Effector memory CD8-positive, alpha-beta T cell (primary cell): ENCODE data around the gene MIGA2.
"Not testable (repeated sequence)": the region's sequence is repeated elsewhere in the genome, so short reads cannot be mapped to it uniquely, and the experiment has no call there.

Experiments used
- ATAC-seq: fragments of 150-1000 bp; cut with Tn5 transposase; replicated peaks from 2 replicates; pipeline ENCODE4 v1.10.0; 2021; ENCODE audit warnings: mild to moderate bottlenecking, moderate library complexity
- DNase-seq, 3 experiments: peaks; one replicate each; pipeline ENCODE4 v3.0.0; 2021
- H3K27ac Mint-ChIP-seq, 2 donors: one replicate each; pipeline ENCODE4 v1.8.0; 2022; ENCODE audit warnings: mild to moderate bottlenecking in 2 of 2, mixed read lengths in 2 of 2, moderate library complexity in 2 of 2
- H3K27me3 Mint-ChIP-seq, 2 donors: one replicate each; pipeline ENCODE4 v1.8.0; 2022; ENCODE audit warnings: mixed read lengths in 2 of 2
- H3K36me3 Mint-ChIP-seq: one replicate; pipeline ENCODE4 v1.8.0; 2022; ENCODE audit warnings: mild to moderate bottlenecking, moderate library complexity, mixed read lengths; ENCODE audit not compliant: insufficient read depth
- H3K4me1 Mint-ChIP-seq, 2 donors: one replicate each; pipeline ENCODE4 v1.8.0; 2022; ENCODE audit warnings: low read depth in 2 of 2, mixed read lengths in 2 of 2
- H3K4me3 Mint-ChIP-seq, 2 donors: one replicate each; pipeline ENCODE4 v1.8.0; 2022; ENCODE audit warnings: mild to moderate bottlenecking in 2 of 2, mixed read lengths in 2 of 2, moderate library complexity in 2 of 2
- H3K9me3 Mint-ChIP-seq, 2 donors: one replicate each; pipeline ENCODE4 v1.8.0; 2022; ENCODE audit warnings: mixed read lengths in 2 of 2

The MIGA2 gene

DNA sequence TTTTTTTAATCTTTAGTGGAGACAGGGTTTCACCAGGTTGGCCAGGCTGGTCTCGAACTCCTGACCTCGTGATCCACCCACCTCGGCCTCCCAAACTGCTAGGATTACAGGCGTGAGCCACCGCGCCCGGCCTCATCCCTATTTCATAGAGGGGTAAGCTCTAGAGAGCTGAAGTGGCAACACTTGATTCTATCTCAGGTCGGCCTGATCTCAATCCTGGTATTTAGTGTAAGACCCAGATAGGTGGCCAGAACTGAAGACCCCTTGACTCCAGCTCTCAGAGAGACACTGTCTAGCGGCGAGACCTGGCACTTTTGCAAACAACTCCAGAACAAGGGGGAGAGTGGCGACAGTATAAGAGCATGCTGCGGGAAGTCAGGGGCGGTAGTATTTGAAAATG is 588 bp upstream of the MIGA2 start:
- H3K9me3 Mint-ChIP-seq, ATAC-seq, DNase-seq, H3K27me3 Mint-ChIP-seq: not testable (repeated sequence)
- peak overlapping the region; percentile 98 to 99 for H3K4me3 Mint-ChIP-seq
- H3K4me1 Mint-ChIP-seq = peaks cover 33% of the 10 kb centered on the region in 2 donors
- H3K36me3 Mint-ChIP-seq = peaks cover 21% of the 10 kb centered on the region
- H3K27ac Mint-ChIP-seq = peak overlapping the region; percentile 92 to 95

DNA sequence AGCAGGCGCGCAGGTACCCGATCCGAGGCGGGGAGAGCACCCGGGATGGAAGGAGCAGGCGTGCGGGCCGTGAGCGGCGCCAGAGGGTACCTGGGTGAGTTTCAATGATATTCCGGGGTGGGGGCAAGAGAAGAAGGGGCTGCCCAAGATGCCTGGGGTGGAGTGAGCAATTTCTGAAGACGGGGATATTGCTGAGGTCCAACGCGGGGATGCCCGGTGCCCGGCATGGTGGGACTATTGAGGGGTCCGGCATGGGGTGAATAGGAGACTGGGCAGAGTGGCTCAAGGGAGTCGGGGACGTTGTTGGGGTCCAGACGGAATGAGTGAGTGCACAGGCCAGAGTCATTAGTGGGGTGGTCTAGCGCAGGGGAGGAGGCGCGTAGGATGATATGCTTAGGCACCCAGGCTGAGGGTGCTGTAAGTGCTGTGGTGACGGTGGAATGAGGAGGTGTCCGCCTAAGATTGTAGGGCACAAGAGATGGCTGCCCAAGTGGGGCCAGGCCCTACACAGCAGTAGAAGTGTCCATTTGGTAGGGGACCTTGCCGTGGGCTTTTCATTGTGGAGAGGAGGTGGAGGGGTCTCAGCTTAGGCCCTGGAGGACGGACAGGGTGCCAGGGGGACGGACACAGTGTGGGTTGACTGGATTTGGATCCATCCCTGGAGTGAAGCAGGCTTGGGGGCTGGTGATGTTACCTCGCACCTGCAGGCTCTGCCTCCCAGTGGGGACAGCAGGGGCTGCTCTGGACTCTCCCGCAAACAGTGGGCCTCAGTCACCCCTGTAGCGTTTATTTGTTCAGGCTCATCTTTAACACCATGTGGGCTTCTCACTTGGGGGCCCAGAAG is 719 bp downstream of the MIGA2 start:
- ATAC-seq (no peak), DNase-seq (no peak)
- Mint-ChIP-seq H3K4me3 (peak overlapping the region; percentile 98 to 99), H3K9me3 (no peaks in the 10 kb centered on the region), H3K27ac (peak overlapping the region; percentile 92 to 95), H3K36me3 (peaks cover 30% of the 10 kb centered on the region), H3K27me3 (no peaks in the 10 kb centered on the region), H3K4me1 (peaks cover 33 to 35% of the 10 kb centered on the region in 2 donors)

GRCh38 chr9:129037767-129038098 is 1.3 kb downstream of the MIGA2 start:
- Mint-ChIP-seq H3K27ac (no peak overlapping the region), H3K36me3 (peaks cover 36% of the 10 kb centered on the region), H3K27me3 (no peaks in the 10 kb centered on the region), H3K9me3 (no peaks in the 10 kb centered on the region), H3K4me3 (peak overlapping the region; percentile 98 to 99), H3K4me1 (peaks cover 33 to 35% of the 10 kb centered on the region in 2 donors)
- no peak for ATAC-seq
- no peak for DNase-seq

- Mint-ChIP-seq H3K36me3 (peaks cover 42% of the 10 kb centered on the region), H3K27me3 (no peaks in the 10 kb centered on the region), H3K27ac (no peak overlapping the region), H3K4me3 (peak overlapping the region; percentile 98 to 99), H3K4me1 (peaks cover 33 to 35% of the 10 kb centered on the region in 2 donors), H3K9me3 (no peaks in the 10 kb centered on the region)
- ATAC-seq (no peak), DNase-seq (no peak)
These were observed 1.9 kb downstream of the MIGA2 start for GRCh38 chr9:129038109-129038852.

GRCh38 chr9:129040113-129040643 is 3.8 kb downstream of the MIGA2 start:
- H3K27ac Mint-ChIP-seq = peak overlapping the region in 1 of 2 donors; percentile 65
- DNase-seq = no peak
- no peak overlapping the region for H3K4me3 Mint-ChIP-seq
- H3K36me3 Mint-ChIP-seq = peaks cover 57% of the 10 kb centered on the region
- peaks cover 33 to 35% of the 10 kb centered on the region in 2 donors for H3K4me1 Mint-ChIP-seq
- no peaks in the 10 kb centered on the region for H3K9me3 Mint-ChIP-seq
- ATAC-seq = no peak
- no peaks in the 10 kb centered on the region for H3K27me3 Mint-ChIP-seq

- H3K4me3 Mint-ChIP-seq = no peak overlapping the region
These were observed 5.6 kb downstream of the MIGA2 start for GRCh38 chr9:129042016-129042415.

DNA sequence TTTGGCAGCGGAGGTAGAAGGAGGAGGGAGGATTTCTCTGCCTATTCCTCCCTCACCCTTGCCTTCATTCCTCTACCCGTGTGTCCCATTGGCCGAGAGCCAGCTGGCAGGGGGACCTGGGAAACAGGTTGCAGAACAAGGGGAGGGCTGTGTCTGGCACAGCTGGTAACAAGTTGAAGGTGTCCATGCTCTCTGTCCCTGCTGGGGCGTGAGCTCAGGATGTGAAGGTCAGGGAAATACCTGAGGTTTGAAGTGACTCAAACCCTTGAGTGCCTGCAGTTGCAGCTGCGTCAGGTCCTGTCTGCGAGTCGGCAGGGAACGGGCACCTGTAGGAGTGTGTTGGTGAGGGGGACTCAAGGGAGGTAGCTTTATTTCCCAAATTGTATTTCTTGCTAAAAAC is 16.2 kb downstream of the MIGA2 start:
- Mint-ChIP-seq H3K4me3 (no peak overlapping the region), H3K4me1 (no peaks in the 10 kb centered on the region), H3K27me3 (no peaks in the 10 kb centered on the region), H3K27ac (no peak overlapping the region), H3K36me3 (peaks cover 70% of the 10 kb centered on the region), H3K9me3 (no peaks in the 10 kb centered on the region)
- no peak for ATAC-seq
- no peak for DNase-seq

More at GRCh38 chr9:129042016-129042415, 5.6 kb downstream of the MIGA2 start:
- ATAC-seq (no peak), DNase-seq (no peak)
- Mint-ChIP-seq H3K27ac (peak overlapping the region in 1 of 2 donors; percentile 15), H3K9me3 (no peaks in the 10 kb centered on the region), H3K27me3 (no peaks in the 10 kb centered on the region), H3K4me1 (peaks cover 22 to 24% of the 10 kb centered on the region in 2 donors), H3K36me3 (peaks cover 57% of the 10 kb centered on the region)

GRCh38 chr9:129053020-129053419 is 16.6 kb downstream of the MIGA2 start:
- H3K9me3 Mint-ChIP-seq = no peaks in the 10 kb centered on the region
- no peaks in the 10 kb centered on the region for H3K4me1 Mint-ChIP-seq
- no peak overlapping the region for H3K4me3 Mint-ChIP-seq
- no peak for ATAC-seq
- peaks cover 69% of the 10 kb centered on the region for H3K36me3 Mint-ChIP-seq
- DNase-seq = no peak
- no peaks in the 10 kb centered on the region for H3K27me3 Mint-ChIP-seq
- no peak overlapping the region for H3K27ac Mint-ChIP-seq

DNA sequence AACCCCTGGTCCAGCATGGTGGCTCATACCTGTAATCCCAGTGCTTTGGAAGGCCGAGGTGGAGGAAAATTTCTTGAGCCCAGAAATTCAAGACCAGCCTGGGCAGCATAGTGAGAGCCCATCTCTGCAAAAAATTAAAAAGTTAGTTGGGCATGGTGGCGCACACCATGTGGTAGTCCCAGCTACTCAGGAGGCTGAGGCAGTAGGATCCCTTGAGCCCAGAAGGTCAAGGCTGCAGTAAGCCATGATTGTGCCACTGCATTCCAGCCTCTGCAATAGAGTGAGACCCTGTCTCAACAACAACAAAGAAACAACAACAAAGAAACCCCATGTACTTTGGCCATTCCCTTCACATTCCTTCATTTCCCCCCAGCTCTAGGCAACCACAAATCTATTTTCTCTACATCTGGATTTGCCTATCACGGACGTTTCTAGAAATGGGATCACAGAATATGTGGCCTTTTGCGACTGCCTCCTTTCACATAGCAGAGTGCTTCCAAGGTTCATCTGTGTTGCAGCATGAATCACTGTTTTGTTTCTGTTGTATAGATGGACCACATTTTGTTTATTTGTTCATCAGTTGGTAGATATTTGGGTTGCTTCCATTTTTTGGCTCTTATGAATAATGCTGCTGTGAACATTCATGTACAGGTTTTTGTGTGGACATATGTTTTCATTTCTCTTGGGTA is 17.9 kb downstream of the MIGA2 start:
- Mint-ChIP-seq H3K9me3 (no peaks in the 10 kb centered on the region), H3K4me1 (no peaks in the 10 kb centered on the region), H3K4me3 (no peak overlapping the region), H3K36me3 (peaks cover 65% of the 10 kb centered on the region), H3K27ac (no peak overlapping the region), H3K27me3 (no peaks in the 10 kb centered on the region)
- ATAC-seq = no peak
- DNase-seq = no peak

GRCh38 chr9:129058965-129059795 is 22.8 kb downstream of the MIGA2 start:
- H3K4me1 Mint-ChIP-seq = no peaks in the 10 kb centered on the region
- ATAC-seq (no peak), DNase-seq (no peak)
- no peak overlapping the region for H3K4me3 Mint-ChIP-seq
- H3K36me3 Mint-ChIP-seq = peaks cover 52% of the 10 kb centered on the region
- H3K27ac Mint-ChIP-seq = no peak overlapping the region
- H3K27me3 Mint-ChIP-seq = no peaks in the 10 kb centered on the region
- no peaks in the 10 kb centered on the region for H3K9me3 Mint-ChIP-seq

GRCh38 chr9:129059796-129060785 is 23.7 kb downstream of the MIGA2 start:
- DNase-seq = no peak
- Mint-ChIP-seq H3K27me3 (no peaks in the 10 kb centered on the region), H3K9me3 (no peaks in the 10 kb centered on the region), H3K27ac (no peak overlapping the region), H3K36me3 (peaks cover 52% of the 10 kb centered on the region), H3K4me3 (no peak overlapping the region), H3K4me1 (no peaks in the 10 kb centered on the region)
- no peak for ATAC-seq

DNA sequence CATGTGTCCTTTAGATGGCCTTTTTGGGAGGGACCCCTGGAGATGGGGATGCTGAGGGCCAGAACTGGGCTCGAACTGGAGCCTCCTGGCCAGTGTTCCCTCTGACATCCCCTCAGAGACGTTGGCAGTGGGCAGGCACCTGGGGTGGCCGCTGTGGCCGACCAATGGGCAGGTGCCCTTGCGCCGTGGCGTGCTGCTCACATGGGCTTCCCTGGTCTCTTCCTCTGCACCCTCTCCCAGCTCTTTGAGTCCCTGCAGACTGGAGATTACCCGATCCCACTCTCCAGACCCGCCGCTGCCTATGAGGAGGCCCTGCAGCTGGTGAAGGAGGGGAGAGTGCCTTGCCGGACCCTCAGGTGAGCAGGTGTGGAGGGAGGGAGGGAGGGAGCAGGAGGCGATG is 24.6 kb downstream of the MIGA2 start:
- ATAC-seq = no peak
- no peak overlapping the region for H3K27ac Mint-ChIP-seq
- H3K4me1 Mint-ChIP-seq = no peaks in the 10 kb centered on the region
- no peaks in the 10 kb centered on the region for H3K9me3 Mint-ChIP-seq
- DNase-seq = no peak
- no peaks in the 10 kb centered on the region for H3K27me3 Mint-ChIP-seq
- H3K36me3 Mint-ChIP-seq = peaks cover 48% of the 10 kb centered on the region
- H3K4me3 Mint-ChIP-seq = no peak overlapping the region
